Stimulated activated CD8-positive, alpha-beta memory T cell treated with anti-CD3 and anti-CD28 coated beads, Interleukin-4, amount 100 ng/mL, for 24 hours (primary cell): ENCODE data around the gene PGM2.
"Not testable (repeated sequence)": the region's sequence is repeated elsewhere in the genome, so short reads cannot be mapped to it uniquely, and the experiment has no call there.

Experiments used
- DNase-seq: peaks from one replicate; pipeline ENCODE4 v3.0.0-alpha.2; 2020; ENCODE audit warnings: low read depth

PGM2 gene

GRCh38 chr4:37826295-37827029 lies at the start of gene PGM2:
PGM2 (plus strand) TSS chr4:37826686; CDS start chr4:37826733, 47 bp downstream.
- DNase-seq: peak; percentile 89

- no peak for DNase-seq
Measured at GRCh38 chr4:37779896-37780295, 46.6 kb upstream of the PGM2 start.

- DNase-seq: peak; percentile 7
Measured at GRCh38 chr4:37780444-37781130, 45.9 kb upstream of the PGM2 start.

- DNase-seq: no peak
Measured at GRCh38 chr4:37781131-37781455, 45.4 kb upstream of the PGM2 start.

- not testable (repeated sequence) for DNase-seq
Measured at GRCh38 chr4:37786267-37786666, 40.2 kb upstream of the PGM2 start.

- DNase-seq: not testable (repeated sequence)
Measured at GRCh38 chr4:37787883-37788460, 38.5 kb upstream of the PGM2 start.

GRCh38 chr4:37788819-37789218 lies 37.7 kb upstream of the PGM2 start:
- DNase-seq: no peak

GRCh38 chr4:37792241-37792640 lies 34.2 kb upstream of the PGM2 start:
- no peak for DNase-seq

- DNase-seq: no peak
Measured at GRCh38 chr4:37793562-37793961, 32.9 kb upstream of the PGM2 start.

- DNase-seq: no peak
Measured at GRCh38 chr4:37794056-37794455, 32.4 kb upstream of the PGM2 start.

- no peak for DNase-seq
Measured at GRCh38 chr4:37795581-37796195, 30.8 kb upstream of the PGM2 start.

GRCh38 chr4:37797374-37797773 lies 29.1 kb upstream of the PGM2 start:
- DNase-seq: no peak

- no peak for DNase-seq
Measured at GRCh38 chr4:37797923-37798322, 28.6 kb upstream of the PGM2 start.

GRCh38 chr4:37798616-37799015 lies 27.9 kb upstream of the PGM2 start:
- no peak for DNase-seq

GRCh38 chr4:37799941-37800554 lies 26.4 kb upstream of the PGM2 start:
- DNase-seq: no peak

GRCh38 chr4:37802068-37802666 lies 24.3 kb upstream of the PGM2 start:
- DNase-seq: no peak

- no peak for DNase-seq
Measured at GRCh38 chr4:37803348-37803973, 23.0 kb upstream of the PGM2 start.

- DNase-seq: no peak
Measured at GRCh38 chr4:37805091-37805490, 21.4 kb upstream of the PGM2 start.

GRCh38 chr4:37812713-37813112 lies 13.8 kb upstream of the PGM2 start:
- no peak for DNase-seq

- DNase-seq: no peak
Measured at GRCh38 chr4:37815591-37815990, 10.9 kb upstream of the PGM2 start.

- no peak for DNase-seq
Measured at GRCh38 chr4:37816006-37816405, 10.5 kb upstream of the PGM2 start.

GRCh38 chr4:37816719-37817118 lies 9.8 kb upstream of the PGM2 start:
- no peak for DNase-seq
